Measurements from ENCODE around the gene PARD3B. TPM values are rescaled to one million over a fixed set of nuclear protein-coding genes. Genes with fewer than 3 reads are reported as not detected.

Gene PARD3B
- total and polyA plus RNA-seq, 2 of the 8 experiments (the other 6 are each of a cell fraction or from before 2014, with no cell fraction given) = 1.2 to 5.7 TPM

GRCh38 chr2:204886713-204887112 is 341.4 kb downstream of the PARD3B start:
- Histone ChIP-seq H2BK12ac (ENCODE audit: low read depth, low read length) (no peak overlapping the region), H3K56ac (replicated peaks; ENCODE audit: insufficient read length, low read depth, low read length) (no peak overlapping the region), H4K20me1 (replicated peaks in 1 of 2; ENCODE audit: control insufficient read depth in 1 of 2, insufficient read depth in 2 of 2, low read length in 2 of 2) (no peaks in the 10 kb centered on the region), H3K79me1 (ENCODE audit: low read depth, low read length) (no peaks in the 10 kb centered on the region), H3K79me2 (ENCODE audit: control insufficient read depth in 1 of 2, insufficient read depth in 2 of 2, low read length in 2 of 2) (no peaks in the 10 kb centered on the region), H3K9me3 (ENCODE audit: insufficient read depth in 2 of 2, low read depth in 1 of 2, low read length in 1 of 2) (no peaks in the 10 kb centered on the region), H2BK5ac (ENCODE audit: low read depth, low read length) (no peak overlapping the region), H4K8ac (ENCODE audit: extremely low read depth, insufficient read depth, low read length) (no peak overlapping the region), H3K18ac (ENCODE audit: extremely low read depth, low read length) (no peak overlapping the region), H2AFZ (ENCODE audit: low read length) (no peak overlapping the region), H3K36me3 (ENCODE audit: control insufficient read depth in 2 of 4, insufficient read depth in 4 of 4, low read length in 3 of 4) (no peaks in the 10 kb centered on the region), H4K5ac (ENCODE audit: insufficient read length, low read depth, low read length) (no peak overlapping the region), H3K23ac (ENCODE audit: insufficient read length) (no peak overlapping the region), H3K4me3 (ENCODE audit: extremely low read depth in 1 of 4, insufficient read depth in 2 of 4, low read depth in 3 of 4, low read length in 4 of 4) (no peak overlapping the region), H3K4ac (replicated peaks; ENCODE audit: insufficient read length, low read depth, low read length) (no peak overlapping the region), H3K23me2 (ENCODE audit: low read depth, low read length) (no peaks in the 10 kb centered on the region), H3K27me3 (replicated peaks in 1 of 4; ENCODE audit: control insufficient read depth in 3 of 4, extremely low read depth in 1 of 4, insufficient read depth in 3 of 4, low read length in 3 of 4) (no peaks in the 10 kb centered on the region), H2BK20ac (ENCODE audit: low read length) (no peak overlapping the region), H2BK15ac (ENCODE audit: low read length) (no peak overlapping the region), H2BK120ac (replicated peaks; ENCODE audit: low read depth, low read length) (peak overlapping the region; percentile 61), H3K27ac (ENCODE audit: low read depth, low read length) (no peak overlapping the region), H3K4me2 (ENCODE audit: insufficient read depth in 1 of 2, low read depth in 2 of 2, low read length in 2 of 2) (no peak overlapping the region), H3K9ac (replicated peaks in 1 of 4; ENCODE audit: extremely low read depth in 1 of 4, low read depth in 3 of 4, low read length in 3 of 4) (no peak overlapping the region), H3K14ac (ENCODE audit: insufficient read length) (no peak overlapping the region), H3K4me1 (replicated peaks in 1 of 4; ENCODE audit: control insufficient read depth in 3 of 4, insufficient read depth in 4 of 4, low read length in 3 of 4) (peaks cover 2 to 7% (median 3%) of the 10 kb centered on the region in 4 experiments; a peak in 5 of 7 replicates), H2AK5ac (ENCODE audit: low read depth, low read length) (no peak overlapping the region), H4K91ac (replicated peaks; ENCODE audit: insufficient read length, low read length) (no peak overlapping the region)
- DNase-seq (ENCODE audit: low read depth in 1 of 2, low spot score in 2 of 2) (no peak), FAIRE-seq (no peak)
- 100% methylated on average over 1 of the region's 1 CpG; no CpG with 5 or more reads in 1 of the 2 experiments for WGBS, 2 experiments (ENCODE audit: extremely low coverage in 1 of 2, insufficient coverage in 1 of 2, insufficient read length in 1 of 2, insufficient replicate concordance in 2 of 2, low coverage in 1 of 2, low lambda C conversion rate in 2 of 2, missing lambda C conversion rate in 1 of 2)
- CTCF ChIA-PET (ENCODE audit: partially characterized antibody) = interaction anchor here (1.1 to 2.1 kb wide), 3 partner anchors 16 to 789 kb away, joined by 3 to 7 read pairs (median 6); no protein-coding TSS in a partner anchor
- POLR2A ChIA-PET (ENCODE audit: partially characterized antibody) = no interaction called here
- TF ChIP-seq TAF1 (IDR thresholded peaks at IDR 0.05; ENCODE audit: low read depth, low read length) (no peak), TEAD4 (IDR thresholded peaks at IDR 0.05; ENCODE audit: low read depth, low read length) (no peak), POLR2AphosphoS5 (IDR thresholded peaks at IDR 0.05; ENCODE audit: low read depth, low read length) (no peak), KDM5A (IDR thresholded peaks at IDR 0.05; ENCODE audit: low read length) (no peak), RNF2 (IDR thresholded peaks at IDR 0.05; ENCODE audit: borderline replicate concordance, low read depth, low read length, missing control alignments, poor library complexity, severe bottlenecking) (no peak), TAF7 (optimal IDR thresholded peaks at IDR 0.05; ENCODE audit: borderline replicate concordance, low read depth, low read length) (no peak), USF2 (IDR thresholded peaks at IDR 0.05; ENCODE audit: low read length) (no peak), SAP30 (IDR thresholded peaks at IDR 0.05; ENCODE audit: insufficient read depth, insufficient replicate concordance, low read length) (no peak), TBP (IDR thresholded peaks at IDR 0.05; ENCODE audit: low read depth, low read length) (no peak), SP1 (IDR thresholded peaks at IDR 0.05; ENCODE audit: low read depth, low read length) (no peak), EGR1 (IDR thresholded peaks at IDR 0.05; ENCODE audit: borderline replicate concordance, low read depth, low read length) (no peak), BCL11A (IDR thresholded peaks at IDR 0.05; ENCODE audit: low read depth in 2 of 2, low read length in 2 of 2) (no peak), POLR2A (IDR thresholded peaks at IDR 0.05; ENCODE audit: control extremely low read depth in 1 of 2, low read depth in 2 of 2, low read length in 2 of 2) (no peak), GABPA (IDR thresholded peaks at IDR 0.05; ENCODE audit: borderline replicate concordance, insufficient read depth, low read length) (no peak)

Measured in H1 (cell line).